OCI-LY1 (cell line): ENCODE measurements around the gene PLCB4.

Experiments
- H2AFZ ChIP-seq: fragments of 200-600 bp; sonication (generic), shearing (Covaris generic); 2 replicates; pipeline ENCODE4 v1.6.0; 2014; ENCODE audit warnings: antibody characterized with exemption, mild to moderate bottlenecking, low read length
- H3F3A ChIP-seq: fragments of 200-600 bp; sonication (generic), shearing (Covaris generic); 2 replicates; pipeline ENCODE4 v1.6.0; 2014; ENCODE audit warnings: mild to moderate bottlenecking, antibody characterized with exemption, low read length, moderate library complexity; ENCODE audit not compliant: insufficient read depth
- H3K27ac ChIP-seq: fragments of 200-600 bp; sonication (generic); 2 replicates; pipeline ENCODE4 v1.5.1; 2014; ENCODE audit warnings: low read length, mixed run types, mild to moderate bottlenecking, low read depth; ENCODE audit not compliant: poor library complexity, severe bottlenecking
- H3K27me3 ChIP-seq: fragments of 200-600 bp; sonication (generic); 2 replicates; pipeline ENCODE4 v1.6.0; 2014; ENCODE audit warnings: antibody characterized with exemption, mild to moderate bottlenecking, low read length, moderate library complexity; ENCODE audit not compliant: insufficient read depth
- H3K36me3 ChIP-seq: fragments of 200-600 bp; sonication (generic); 2 replicates; pipeline ENCODE4 v1.6.1; 2014; ENCODE audit warnings: mild to moderate bottlenecking, antibody characterized with exemption, low read length, moderate library complexity, mixed read lengths; ENCODE audit not compliant: insufficient read depth
- H3K4me1 ChIP-seq: fragments of 200-600 bp; sonication (generic); 2 replicates; pipeline ENCODE4 v1.5.1; 2014; ENCODE audit warnings: mild to moderate bottlenecking, low read length, moderate library complexity; ENCODE audit not compliant: insufficient read depth, severe bottlenecking
- H3K4me2 ChIP-seq: fragments of 200-600 bp; sonication (generic), shearing (Covaris generic); 2 replicates; pipeline ENCODE4 v1.6.1; 2014; ENCODE audit warnings: low read length
- H3K4me3 ChIP-seq: fragments of 200-600 bp; sonication (generic); 2 replicates; pipeline ENCODE4 v1.5.1; 2014; ENCODE audit warnings: low read length, low read depth, mild to moderate bottlenecking, mixed read lengths; ENCODE audit not compliant: poor library complexity, severe bottlenecking
- H3K79me2 ChIP-seq: fragments of 200-600 bp; shearing (Covaris generic); 2 replicates; pipeline ENCODE4 v1.6.1; 2016; ENCODE audit warnings: mixed run types, low read length, mixed read lengths; ENCODE audit not compliant: insufficient read depth
- H3K9ac ChIP-seq: fragments of 200-600 bp; sonication (generic), shearing (Covaris generic); 2 replicates; pipeline ENCODE4 v1.6.1; 2014; ENCODE audit warnings: mild to moderate bottlenecking, low read length, mixed read lengths
- H3K9me2 ChIP-seq: fragments of 200-600 bp; sonication (generic), shearing (Covaris generic); 2 replicates; pipeline ENCODE4 v1.6.1; 2014; ENCODE audit warnings: low read depth, mild to moderate bottlenecking, low read length, mixed read lengths
- H3K9me3 ChIP-seq: fragments of 200-600 bp; shearing (Covaris generic); 2 replicates; pipeline ENCODE4 v1.6.1; 2014; ENCODE audit warnings: low read length, mixed read lengths
- H4K20me1 ChIP-seq: fragments of 200-600 bp; sonication (generic), shearing (Covaris generic); 2 replicates; pipeline ENCODE4 v1.6.0; 2016; ENCODE audit warnings: mild to moderate bottlenecking, low read length; ENCODE audit not compliant: insufficient read depth
- EZH2 ChIP-seq: fragments of 200-600 bp; sonication (generic), shearing (Covaris generic); IDR thresholded peaks from 2 replicates; pipeline ENCODE4 v1.8.0; 2017; ENCODE audit warnings: borderline replicate concordance, mixed run types, mild to moderate bottlenecking, antibody characterized with exemption, low read length, moderate library complexity, mixed read lengths
- TF ChIP-seq, protein P1 (sequence below): fragments of 200-600 bp; sonication (generic), shearing (Covaris generic); IDR thresholded peaks from 2 replicates; pipeline ENCODE4 v1.5.1; 2017; ENCODE audit warnings: mild to moderate bottlenecking, antibody characterized with exemption, low read length, moderate library complexity, mixed read lengths

The PLCB4 gene

DNA sequence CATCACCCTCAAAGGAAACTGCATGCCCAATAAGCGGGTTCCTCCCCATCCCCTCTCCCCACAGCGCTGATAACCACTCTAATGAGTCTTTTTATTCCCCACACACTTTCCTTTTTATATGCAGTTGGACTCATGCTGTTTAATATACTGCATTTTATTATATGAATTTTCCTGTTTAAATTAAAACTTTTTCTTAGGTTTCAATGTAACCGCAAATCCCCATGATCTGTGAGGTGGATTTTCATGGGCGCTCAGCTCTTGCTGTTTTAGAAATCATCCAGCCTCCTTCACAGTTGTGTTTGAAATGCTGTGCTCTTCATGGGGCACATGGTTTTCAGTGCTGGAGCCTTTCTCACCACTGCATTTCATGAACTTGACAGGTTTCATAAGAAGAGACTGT, 280.4 kb downstream of the PLCB4 start:
- TF ChIP-seq, protein P1, sequence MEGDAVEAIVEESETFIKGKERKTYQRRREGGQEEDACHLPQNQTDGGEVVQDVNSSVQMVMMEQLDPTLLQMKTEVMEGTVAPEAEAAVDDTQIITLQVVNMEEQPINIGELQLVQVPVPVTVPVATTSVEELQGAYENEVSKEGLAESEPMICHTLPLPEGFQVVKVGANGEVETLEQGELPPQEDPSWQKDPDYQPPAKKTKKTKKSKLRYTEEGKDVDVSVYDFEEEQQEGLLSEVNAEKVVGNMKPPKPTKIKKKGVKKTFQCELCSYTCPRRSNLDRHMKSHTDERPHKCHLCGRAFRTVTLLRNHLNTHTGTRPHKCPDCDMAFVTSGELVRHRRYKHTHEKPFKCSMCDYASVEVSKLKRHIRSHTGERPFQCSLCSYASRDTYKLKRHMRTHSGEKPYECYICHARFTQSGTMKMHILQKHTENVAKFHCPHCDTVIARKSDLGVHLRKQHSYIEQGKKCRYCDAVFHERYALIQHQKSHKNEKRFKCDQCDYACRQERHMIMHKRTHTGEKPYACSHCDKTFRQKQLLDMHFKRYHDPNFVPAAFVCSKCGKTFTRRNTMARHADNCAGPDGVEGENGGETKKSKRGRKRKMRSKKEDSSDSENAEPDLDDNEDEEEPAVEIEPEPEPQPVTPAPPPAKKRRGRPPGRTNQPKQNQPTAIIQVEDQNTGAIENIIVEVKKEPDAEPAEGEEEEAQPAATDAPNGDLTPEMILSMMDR: no peak
- no peak for TF ChIP-seq EZH2
- no peak overlapping the region for H3K9ac ChIP-seq

DNA sequence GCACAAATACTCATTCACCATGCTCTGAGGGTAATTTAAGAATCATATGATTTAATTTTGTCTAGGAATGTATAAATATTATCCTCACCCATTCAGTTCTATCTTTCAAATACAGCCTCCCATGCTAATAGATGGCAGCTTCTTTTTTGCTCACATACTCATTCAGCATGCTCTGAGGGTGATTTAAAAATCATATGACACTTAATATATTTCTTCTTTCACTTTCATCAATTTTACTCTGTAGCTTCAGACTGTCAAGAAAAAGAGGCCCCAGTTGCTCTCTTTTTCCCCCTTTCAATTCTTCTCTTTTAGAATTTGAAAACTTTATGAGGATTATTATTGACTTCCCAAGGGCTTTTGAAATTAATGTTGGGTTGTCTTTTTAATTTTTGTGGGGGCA, 283.9 kb downstream of the PLCB4 start:
- H3K79me2 ChIP-seq: no peaks in the 10 kb centered on the region
- no peaks in the 10 kb centered on the region for H3F3A ChIP-seq
- H4K20me1 ChIP-seq: no peaks in the 10 kb centered on the region
- no peaks in the 10 kb centered on the region for H3K27me3 ChIP-seq
- H2AFZ ChIP-seq: no peak overlapping the region
- no peak for TF ChIP-seq EZH2
- TF ChIP-seq, protein P1: no peak
- no peak overlapping the region for H3K4me2 ChIP-seq
- no peaks in the 10 kb centered on the region for H3K4me1 ChIP-seq
- no peak overlapping the region for H3K27ac ChIP-seq
- no peaks in the 10 kb centered on the region for H3K36me3 ChIP-seq
- no peak overlapping the region for H3K4me3 ChIP-seq
- no peaks in the 10 kb centered on the region for H3K9me3 ChIP-seq
- no peaks in the 10 kb centered on the region for H3K9me2 ChIP-seq
- H3K9ac ChIP-seq: no peak overlapping the region

More for the DNA sequence above, 280.4 kb downstream of the PLCB4 start:
- Histone ChIP-seq H3K4me1 (no peaks in the 10 kb centered on the region), H3K4me3 (no peak overlapping the region), H3K4me2 (no peak overlapping the region), H3K36me3 (no peaks in the 10 kb centered on the region), H3K27ac (no peak overlapping the region), H3K9me3 (no peaks in the 10 kb centered on the region), H3K27me3 (no peaks in the 10 kb centered on the region), H3K79me2 (no peaks in the 10 kb centered on the region), H3F3A (no peaks in the 10 kb centered on the region), H4K20me1 (no peaks in the 10 kb centered on the region), H3K9me2 (no peaks in the 10 kb centered on the region), H2AFZ (no peak overlapping the region)

DNA sequence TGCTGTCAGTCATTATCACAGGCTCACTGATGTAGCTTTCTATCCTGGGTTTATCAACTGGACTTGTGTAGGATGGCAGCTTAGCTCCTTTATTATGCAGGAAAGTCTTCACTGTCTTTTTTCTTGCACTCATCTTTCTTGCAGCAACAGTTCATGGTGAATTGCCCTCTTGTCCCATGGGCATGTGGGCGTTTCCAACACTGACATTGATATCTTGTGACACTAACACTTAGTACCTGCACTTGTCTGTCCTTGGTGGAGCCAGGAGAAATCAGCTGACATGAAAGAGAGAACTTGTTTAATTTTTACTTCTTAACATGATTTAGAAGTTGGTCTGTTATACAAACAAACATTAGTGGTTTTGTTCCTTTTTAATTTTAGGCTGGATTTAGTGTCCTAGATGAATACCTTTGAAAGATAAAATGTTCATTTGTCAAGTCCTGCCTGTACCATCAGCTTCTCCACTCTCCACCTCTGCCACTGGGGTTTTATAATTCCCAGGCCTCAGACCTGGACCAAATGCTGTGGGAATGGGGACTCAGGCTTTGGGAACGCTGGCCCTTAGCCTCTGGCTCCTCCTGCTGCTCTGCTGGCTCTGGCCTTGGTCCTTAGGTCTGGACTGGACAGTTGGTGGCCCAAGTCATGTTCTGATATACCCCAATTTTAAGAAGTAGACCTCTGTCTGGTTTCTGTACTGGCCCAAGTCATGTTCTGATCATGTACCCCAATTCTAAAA, 284.5 kb downstream of the PLCB4 start:
- H3K4me1 ChIP-seq: no peaks in the 10 kb centered on the region
- no peak overlapping the region for H3K9ac ChIP-seq
- TF ChIP-seq EZH2: no peak
- TF ChIP-seq, protein P1: no peak
- H3K4me3 ChIP-seq: no peak overlapping the region
- no peaks in the 10 kb centered on the region for H3K9me3 ChIP-seq
- H3K36me3 ChIP-seq: no peaks in the 10 kb centered on the region
- H3F3A ChIP-seq: no peaks in the 10 kb centered on the region
- H3K27ac ChIP-seq: no peak overlapping the region
- no peak overlapping the region for H3K4me2 ChIP-seq
- no peaks in the 10 kb centered on the region for H3K79me2 ChIP-seq
- no peaks in the 10 kb centered on the region for H3K27me3 ChIP-seq
- no peaks in the 10 kb centered on the region for H3K9me2 ChIP-seq
- no peaks in the 10 kb centered on the region for H4K20me1 ChIP-seq
- H2AFZ ChIP-seq: no peak overlapping the region
